Panc1 (cell line): ENCODE measurements around the gene MTHFSD. TPM values are rescaled to one million over a fixed set of nuclear protein-coding genes. Genes with fewer than 3 reads are reported as not detected.

Source experiments
- ATAC-seq: fragments of 200-7000 bp; cut with Tn5 transposase; 2 replicates; pipeline ENCODE4 v1.9.1; 2020; ENCODE audit warnings: mild to moderate bottlenecking, moderate library complexity
- BruUV-seq: library from RNA; stranded (reverse); fragments of 400-500 nt; replicated peaks from 2 replicates; lab custom pipeline; 2021; lab: Mats Ljungman, UMichigan
- CTCF ChIA-PET: fragments of 300-600 bp; sonication (Branson Sonifier 250); formaldehyde crosslinking; loops from one replicate; lab custom pipeline; 2022; ENCODE audit warnings: antibody characterized with exemption; lab: Charles Lee
- POLR2A ChIA-PET: fragments of 300-600 bp; sonication (Branson Sonifier 250); formaldehyde crosslinking; loops from one replicate; lab custom pipeline; 2022; ENCODE audit warnings: antibody characterized with exemption; lab: Charles Lee
- DNase-seq: peaks from one replicate; pipeline ENCODE4 v3.0.0-alpha.2; 2010; ENCODE audit warnings: low read depth, low spot score
- H3K27ac ChIP-seq: 2 replicates; pipeline ENCODE4 v1.5.1; 2011; ENCODE audit warnings: mild to moderate bottlenecking, low read length, inconsistent platforms
- H3K27me3 ChIP-seq: fragments of 200-500 bp; sonication (Bioruptor generic); 2 replicates; pipeline ENCODE4 v1.6.0; 2014; ENCODE audit warnings: low read length, inconsistent platforms; ENCODE audit not compliant: control insufficient read depth, insufficient read depth
- H3K36me3 ChIP-seq: fragments of 200-500 bp; sonication (Bioruptor generic); 2 replicates; pipeline ENCODE4 v1.5.1; 2014; ENCODE audit warnings: inconsistent platforms, mild to moderate bottlenecking, low read length, moderate library complexity; ENCODE audit not compliant: control insufficient read depth, insufficient read depth
- H3K4me1 ChIP-seq: 2 replicates; pipeline ENCODE4 v1.5.1; 2011; ENCODE audit warnings: inconsistent platforms, mild to moderate bottlenecking, low read length, moderate library complexity; ENCODE audit not compliant: control insufficient read depth, insufficient read depth
- H3K4me3 ChIP-seq, 2 experiments: 2 replicates each; pipeline ENCODE4 v1.5.1; 2011 to 2012; ENCODE audit warnings: low read depth in 2 of 2, low read length in 2 of 2, mild to moderate bottlenecking in 2 of 2, inconsistent platforms in 1 of 2, moderate library complexity in 1 of 2
- H3K9me3 ChIP-seq: fragments of 200-500 bp; sonication (Bioruptor generic); 2 replicates; pipeline ENCODE4 v1.5.1; 2014; ENCODE audit warnings: low read depth, mild to moderate bottlenecking, inconsistent platforms, low read length, moderate library complexity; ENCODE audit not compliant: control insufficient read depth, insufficient read depth
- POLR2AphosphoS5 ChIP-seq: IDR thresholded peaks from 2 replicates; pipeline ENCODE4 v1.6.1; 2012; ENCODE audit warnings: mild to moderate bottlenecking, low read depth, low read length, moderate library complexity
- REST ChIP-seq, 2 experiments: IDR thresholded peaks; 2 replicates each; pipeline ENCODE4 v1.6.1; 2011 to 2012; ENCODE audit warnings: low read depth in 2 of 2, control low read depth in 1 of 2, low read length in 1 of 2, mild to moderate bottlenecking in 1 of 2, moderate library complexity in 1 of 2; ENCODE audit not compliant: insufficient read depth in 1 of 2
- SIN3A ChIP-seq: IDR thresholded peaks from 2 replicates; pipeline ENCODE4 v1.6.1; 2012; ENCODE audit warnings: low read depth, mild to moderate bottlenecking, low read length, moderate library complexity, borderline replicate concordance; ENCODE audit not compliant: insufficient read depth
- TCF7L2 ChIP-seq: IDR thresholded peaks from 2 replicates; pipeline ENCODE4 v1.6.1; 2011; ENCODE audit warnings: mild to moderate bottlenecking, low read depth, low read length, inconsistent platforms
- in situ Hi-C: cut with HindIII; loops from 2 replicates; pipeline ENCODE4 v1.10.0; 2016; ENCODE audit warnings: low sequenced_read_pairs, low pct_unique_long_range_greater_than_20kb
- intact Hi-C: fragments of 100-400 bp; cut with micrococcal nuclease; formaldehyde crosslinking; loops from one replicate; pipeline ENCODE4 v1.10.0; 2022; ENCODE audit not compliant: unreplicated experiment
- total RNA-seq: library from RNA; stranded (reverse); gene quantifications from one replicate; pipeline ENCODE4 v1.2.1, GENCODE V29; 2021; ENCODE audit not compliant: unreplicated experiment
- TF ChIP-seq, protein P1 (sequence below): fragments of 450-650 bp; IDR thresholded peaks from 2 replicates; pipeline ENCODE4 v1.5.1; 2017; ENCODE audit warnings: mild to moderate bottlenecking

The MTHFSD gene
- total RNA-seq, 1 experiment from 2014 or later, result 16.5 TPM

- Histone ChIP-seq H3K4me3 (no peak overlapping the region), H3K9me3 (no peaks in the 10 kb centered on the region), H3K36me3 (no peaks in the 10 kb centered on the region; the same call in 1 of the 2 replicates), H3K27ac (no peak overlapping the region), H3K4me1 (peaks cover 3% of the 10 kb centered on the region; the same call in 1 of the 2 replicates), H3K27me3 (peaks cover 54% of the 10 kb centered on the region)
- no peak for ATAC-seq
- no TSS peak for BruUV-seq
- ChIA-PET POLR2A (no interaction called here), CTCF (no interaction called here)
- no peak for TF ChIP-seq REST (IDR thresholded peaks at IDR 0.05; ENCODE audit: insufficient read depth in 1 of 2, low read depth in 2 of 2, low read length in 1 of 2)
- TF ChIP-seq, protein P1, sequence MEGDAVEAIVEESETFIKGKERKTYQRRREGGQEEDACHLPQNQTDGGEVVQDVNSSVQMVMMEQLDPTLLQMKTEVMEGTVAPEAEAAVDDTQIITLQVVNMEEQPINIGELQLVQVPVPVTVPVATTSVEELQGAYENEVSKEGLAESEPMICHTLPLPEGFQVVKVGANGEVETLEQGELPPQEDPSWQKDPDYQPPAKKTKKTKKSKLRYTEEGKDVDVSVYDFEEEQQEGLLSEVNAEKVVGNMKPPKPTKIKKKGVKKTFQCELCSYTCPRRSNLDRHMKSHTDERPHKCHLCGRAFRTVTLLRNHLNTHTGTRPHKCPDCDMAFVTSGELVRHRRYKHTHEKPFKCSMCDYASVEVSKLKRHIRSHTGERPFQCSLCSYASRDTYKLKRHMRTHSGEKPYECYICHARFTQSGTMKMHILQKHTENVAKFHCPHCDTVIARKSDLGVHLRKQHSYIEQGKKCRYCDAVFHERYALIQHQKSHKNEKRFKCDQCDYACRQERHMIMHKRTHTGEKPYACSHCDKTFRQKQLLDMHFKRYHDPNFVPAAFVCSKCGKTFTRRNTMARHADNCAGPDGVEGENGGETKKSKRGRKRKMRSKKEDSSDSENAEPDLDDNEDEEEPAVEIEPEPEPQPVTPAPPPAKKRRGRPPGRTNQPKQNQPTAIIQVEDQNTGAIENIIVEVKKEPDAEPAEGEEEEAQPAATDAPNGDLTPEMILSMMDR, result no peak
- TF ChIP-seq SIN3A, result no peak
- TF ChIP-seq TCF7L2, result no peak
- no peak for TF ChIP-seq POLR2AphosphoS5
- intact Hi-C loops (no loop called here), in situ Hi-C loops (no loop called here)
- no peak for DNase-seq
Measured at GRCh38 chr16:86501989-86502855, 52.8 kb downstream of the MTHFSD start.

DNA sequence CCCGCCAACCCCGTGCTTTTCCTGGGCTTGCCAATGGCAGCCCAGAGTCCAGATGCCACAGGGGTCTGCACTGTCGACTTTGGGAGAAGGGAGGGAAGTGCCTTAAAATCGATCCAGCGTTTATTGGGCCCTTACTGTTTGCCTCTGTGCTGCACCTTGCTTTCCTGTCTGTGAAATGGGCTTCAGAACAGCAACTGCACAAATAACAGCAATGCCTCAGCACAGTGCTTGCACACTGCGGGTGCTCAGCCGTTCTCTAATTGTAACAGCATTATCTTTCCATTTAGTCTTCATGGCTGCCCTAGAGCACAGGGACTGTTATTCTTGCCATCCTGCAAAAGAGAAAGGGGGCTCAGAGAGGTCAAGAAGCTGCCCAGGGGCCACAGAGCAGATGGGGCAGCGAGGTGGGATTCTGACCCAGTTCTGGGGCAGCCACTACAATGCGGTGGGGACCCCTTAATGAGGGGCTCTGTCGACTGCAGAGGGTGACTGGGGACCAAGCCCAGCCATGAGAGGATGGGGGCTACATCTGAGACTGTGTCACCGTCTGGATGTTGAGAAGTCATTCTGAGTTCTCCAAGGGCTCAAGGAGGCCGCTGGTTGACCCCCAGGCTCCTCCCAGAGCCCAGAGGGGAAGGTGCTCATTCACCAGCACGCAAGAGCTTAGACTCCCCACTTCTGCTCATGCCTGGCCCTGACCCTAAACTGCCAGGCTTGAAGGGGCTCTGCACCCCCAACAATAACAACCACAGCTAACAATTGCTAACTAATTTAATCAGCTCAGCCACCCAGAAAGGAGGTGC lies 54.1 kb downstream of the MTHFSD start:
- Histone ChIP-seq H3K4me1 (peaks cover 3% of the 10 kb centered on the region; the same call in 1 of the 2 replicates), H3K27ac (no peak overlapping the region), H3K36me3 (no peaks in the 10 kb centered on the region; the same call in 1 of the 2 replicates), H3K4me3 (no peak overlapping the region), H3K27me3 (peaks cover 46% of the 10 kb centered on the region), H3K9me3 (no peaks in the 10 kb centered on the region)
- in situ Hi-C loops (no loop called here), intact Hi-C loops (no loop called here)
- BruUV-seq, result no TSS peak
- TF ChIP-seq TCF7L2 (no peak), SIN3A (no peak), REST (IDR thresholded peaks at IDR 0.05; ENCODE audit: insufficient read depth in 1 of 2, low read depth in 2 of 2, low read length in 1 of 2) (no peak), POLR2AphosphoS5 (no peak)
- TF ChIP-seq, protein P1, result no peak
- ATAC-seq (no peak), DNase-seq (no peak)
- POLR2A ChIA-PET, result no interaction called here
- CTCF ChIA-PET, result no interaction called here
